Testis (tissue), 3 donors: Measurements from ENCODE around the gene NDUFA13. TPM values are rescaled to one million over a fixed set of nuclear protein-coding genes. Genes with fewer than 3 reads are reported as not detected.

Source experiments
- DNase-seq: peaks from one replicate; pipeline ENCODE4 v3.0.0-alpha.2; 2019
- H3K27ac ChIP-seq, 2 donors: fragments of 200-600 bp; sonication (generic); one replicate each; pipeline ENCODE4 v1.5.1; 2019
- H3K27me3 ChIP-seq: fragments of 200-600 bp; sonication (generic); one replicate; pipeline ENCODE4 v1.5.1; 2019
- H3K36me3 ChIP-seq: fragments of 200-600 bp; sonication (generic); one replicate; pipeline ENCODE4 v1.5.1; 2017; ENCODE audit warnings: low read depth; ENCODE audit errors: missing control alignments
- H3K4me1 ChIP-seq: fragments of 200-600 bp; sonication (generic); one replicate; pipeline ENCODE4 v1.5.1; 2019
- H3K4me3 ChIP-seq, 2 donors: fragments of 200-600 bp; sonication (generic); one replicate each; pipeline ENCODE4 v1.5.1; 2017 to 2019
- H3K9me3 ChIP-seq: fragments of 200-600 bp; sonication (generic); one replicate; pipeline ENCODE4 v1.5.1; 2017
- POLR2A ChIP-seq: fragments of 450-650 bp; IDR thresholded peaks from one replicate; pipeline ENCODE4 v1.6.1; 2017; ENCODE audit warnings: antibody characterized with exemption, mild to moderate bottlenecking, moderate library complexity
- WGBS, 2 donors: methylation state at CpG; one replicate each; pipeline ENCODE4 v1.1.5; 2018; 5-methylcytosine and 5-hydroxymethylcytosine counted together
- intact Hi-C: fragments of 100-400 bp; cut with DNase I; formaldehyde crosslinking; loops from one replicate; pipeline ENCODE4 v1.15.1; 2023; ENCODE audit warnings: low total_unique reads
- polyA plus RNA-seq: library from polyadenylated mRNA; stranded (reverse); fragments of 350-450 nt; fragmentation: Illumina TruSeq; extraction: RNeasy Lipid Tissue Mini Kit (QIAGEN cat#74804); gene quantifications from one replicate; pipeline ENCODE4 v1.2.3, GENCODE V29; 2014; ENCODE audit warnings: low read depth, low replicate concordance; ENCODE audit not compliant: insufficient read depth
- total RNA-seq, 2 donors: library from RNA; depleted of rRNA; stranded (reverse); fragments of >200 nt; gene quantifications; one replicate each; pipeline ENCODE4 v1.2.3, GENCODE V29; 2016
- TF ChIP-seq, protein P1 (sequence below), 3 experiments: fragments of 450-650 bp in 2 of 3; fragments of 200-600 bp in 1 of 3; sonication (generic) in 1 of 3; IDR thresholded peaks; one replicate each; pipeline ENCODE4 v1.5.1; 2016 to 2019; ENCODE audit warnings: antibody characterized with exemption in 3 of 3, mild to moderate bottlenecking in 2 of 3, moderate library complexity in 1 of 3

NDUFA13 gene
- total and polyA plus RNA-seq, 3 donors from 2014 or later: 210 to 283 (median 260) TPM

DNA sequence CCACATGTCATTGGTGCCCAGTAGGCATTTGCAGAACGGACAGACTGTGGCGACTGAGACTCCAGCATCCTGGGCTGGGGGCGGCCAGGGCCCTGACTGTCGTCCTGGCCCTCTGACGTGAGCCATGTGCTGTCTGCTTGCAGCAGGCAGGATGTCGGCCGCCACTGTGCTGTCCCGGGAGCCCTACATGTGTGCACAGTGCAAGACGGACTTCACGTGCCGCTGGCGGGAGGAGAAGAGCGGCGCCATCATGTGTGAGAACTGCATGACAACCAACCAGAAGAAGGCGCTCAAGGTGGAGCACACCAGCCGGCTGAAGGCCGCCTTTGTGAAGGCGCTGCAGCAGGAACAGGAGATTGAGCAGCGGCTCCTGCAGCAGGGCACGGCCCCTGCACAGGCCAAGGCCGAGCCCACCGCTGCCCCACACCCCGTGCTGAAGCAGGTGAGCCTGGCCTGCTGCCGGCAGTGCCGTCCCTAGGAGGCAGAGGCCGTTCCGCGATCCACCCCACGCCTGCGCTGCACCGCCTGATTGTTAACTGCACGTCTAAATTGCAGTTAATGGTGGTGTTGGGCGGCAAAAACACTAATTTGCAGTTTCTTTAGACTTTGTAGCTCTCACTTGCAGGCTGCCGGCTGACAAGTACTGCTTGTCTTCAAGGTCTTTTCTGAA is 14.9 kb upstream of the NDUFA13 start:
- H3K4me3 ChIP-seq: no peak overlapping the region
- WGBS, 2 donors: 76 to 78% methylated on average over 24 to 34 of the region's 34 CpGs

GRCh38 chr19:19501798-19502197 is 14.2 kb upstream of the NDUFA13 start:
- Histone ChIP-seq H3K4me1 (no peaks in the 10 kb centered on the region), H3K27me3 (no peaks in the 10 kb centered on the region), H3K27ac (no peak overlapping the region), H3K9me3 (no peaks in the 10 kb centered on the region), H3K4me3 (no peak overlapping the region), H3K36me3 (no peaks in the 10 kb centered on the region)
- TF ChIP-seq, protein P1, sequence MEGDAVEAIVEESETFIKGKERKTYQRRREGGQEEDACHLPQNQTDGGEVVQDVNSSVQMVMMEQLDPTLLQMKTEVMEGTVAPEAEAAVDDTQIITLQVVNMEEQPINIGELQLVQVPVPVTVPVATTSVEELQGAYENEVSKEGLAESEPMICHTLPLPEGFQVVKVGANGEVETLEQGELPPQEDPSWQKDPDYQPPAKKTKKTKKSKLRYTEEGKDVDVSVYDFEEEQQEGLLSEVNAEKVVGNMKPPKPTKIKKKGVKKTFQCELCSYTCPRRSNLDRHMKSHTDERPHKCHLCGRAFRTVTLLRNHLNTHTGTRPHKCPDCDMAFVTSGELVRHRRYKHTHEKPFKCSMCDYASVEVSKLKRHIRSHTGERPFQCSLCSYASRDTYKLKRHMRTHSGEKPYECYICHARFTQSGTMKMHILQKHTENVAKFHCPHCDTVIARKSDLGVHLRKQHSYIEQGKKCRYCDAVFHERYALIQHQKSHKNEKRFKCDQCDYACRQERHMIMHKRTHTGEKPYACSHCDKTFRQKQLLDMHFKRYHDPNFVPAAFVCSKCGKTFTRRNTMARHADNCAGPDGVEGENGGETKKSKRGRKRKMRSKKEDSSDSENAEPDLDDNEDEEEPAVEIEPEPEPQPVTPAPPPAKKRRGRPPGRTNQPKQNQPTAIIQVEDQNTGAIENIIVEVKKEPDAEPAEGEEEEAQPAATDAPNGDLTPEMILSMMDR (IDR thresholded peaks at IDR 0.05): no peak
- no peak for TF ChIP-seq POLR2A
- WGBS, 2 donors: 85 to 91% methylated on average over 26 of the region's 26 CpGs
- intact Hi-C loops: no loop called here
- no peak for DNase-seq

More for the DNA sequence above, 14.9 kb upstream of the NDUFA13 start:
- H3K27ac ChIP-seq: no peak overlapping the region
- TF ChIP-seq, protein P1 (IDR thresholded peaks at IDR 0.05): no peak
- no peak for TF ChIP-seq POLR2A
- no peak for DNase-seq
- no peaks in the 10 kb centered on the region for H3K27me3 ChIP-seq
- intact Hi-C loops: no loop called here
- H3K36me3 ChIP-seq: no peaks in the 10 kb centered on the region
- no peaks in the 10 kb centered on the region for H3K4me1 ChIP-seq
- no peaks in the 10 kb centered on the region for H3K9me3 ChIP-seq

GRCh38 chr19:19502281-19502680 is 13.7 kb upstream of the NDUFA13 start:
- TF ChIP-seq POLR2A: no peak
- TF ChIP-seq, protein P1 (IDR thresholded peaks at IDR 0.05): no peak
- no peaks in the 10 kb centered on the region for H3K27me3 ChIP-seq
- DNase-seq: no peak
- no peaks in the 10 kb centered on the region for H3K9me3 ChIP-seq
- H3K36me3 ChIP-seq: no peaks in the 10 kb centered on the region
- H3K4me1 ChIP-seq: no peaks in the 10 kb centered on the region
- no peak overlapping the region for H3K27ac ChIP-seq
- WGBS, 2 donors: 94 to 95% methylated on average over 19 of the region's 19 CpGs
- H3K4me3 ChIP-seq: no peak overlapping the region
- intact Hi-C loops: no loop called here

DNA sequence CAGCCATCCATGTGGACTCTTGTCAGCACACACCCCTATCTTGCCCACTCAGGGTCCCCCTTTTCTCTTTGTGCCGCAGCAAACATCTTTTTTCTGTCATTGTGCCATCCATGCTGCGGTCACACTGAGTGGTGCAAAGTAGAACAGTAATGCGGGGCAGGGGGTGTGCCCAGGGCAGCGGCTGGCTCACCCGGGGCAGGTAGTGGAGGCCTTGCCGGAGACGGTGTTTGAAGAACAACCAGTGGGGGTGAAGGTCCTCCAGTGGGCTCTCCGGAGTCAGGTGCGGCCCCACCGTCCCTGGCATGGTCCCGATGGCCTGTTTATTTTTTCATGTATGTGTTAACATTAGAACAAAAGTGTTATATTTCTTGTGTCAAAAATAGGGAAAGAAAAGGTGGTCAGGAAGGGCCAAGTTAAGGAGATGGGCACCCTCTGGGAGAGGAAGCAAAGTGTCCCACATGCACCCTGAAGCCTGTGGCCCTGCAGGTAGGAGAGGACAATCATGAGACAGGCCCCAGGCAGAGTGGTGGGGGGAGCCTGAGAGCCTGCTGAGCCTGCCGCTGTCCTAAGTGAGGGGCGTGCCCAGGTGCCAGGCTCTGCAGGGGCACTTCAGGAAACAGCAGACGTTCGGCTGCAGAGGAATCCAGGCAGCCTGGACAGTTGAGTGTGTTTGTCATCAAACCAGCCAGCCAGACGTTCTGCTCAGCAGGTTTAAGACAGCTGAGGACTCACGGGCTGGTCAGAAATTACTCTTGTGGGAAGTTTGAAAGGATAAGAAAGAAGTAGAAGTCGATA is 13.0 kb upstream of the NDUFA13 start:
- Histone ChIP-seq H3K4me1 (no peaks in the 10 kb centered on the region), H3K36me3 (no peaks in the 10 kb centered on the region), H3K4me3 (no peak overlapping the region), H3K9me3 (no peaks in the 10 kb centered on the region), H3K27me3 (no peaks in the 10 kb centered on the region), H3K27ac (no peak overlapping the region)
- no peak for DNase-seq
- WGBS, 2 donors: 92 to 93% methylated on average over 18 of the region's 18 CpGs
- TF ChIP-seq, protein P1 (IDR thresholded peaks at IDR 0.05): no peak
- no peak for TF ChIP-seq POLR2A
- intact Hi-C loops: no loop called here
